Left colon (tissue), 2 donors: Measurements from ENCODE around the gene BTRC. TPM values are rescaled to one million over a fixed set of nuclear protein-coding genes. Genes with fewer than 3 reads are reported as not detected.
"Not testable (repeated sequence)": the region's sequence is repeated elsewhere in the genome, so short reads cannot be mapped to it uniquely, and the experiment has no call there.

ENCODE experiments used
- ATAC-seq: fragments of 200-7000 bp; cut with Tn5 transposase; one replicate; pipeline ENCODE4 v1.9.1; 2020; ENCODE audit warnings: mild to moderate bottlenecking, moderate library complexity
- DNase-seq, 2 donors: peaks; one replicate each; pipeline ENCODE4 v3.0.0-alpha.2; 2020
- intact Hi-C, 2 donors: fragments of 100-400 bp; cut with DNase I in 1 of 2; cut with micrococcal nuclease in 1 of 2; formaldehyde crosslinking; loops; one replicate each; pipeline versions ENCODE4 v1.11.2 to v1.14.0; 2022; cut with DNase I, micrococcal nuclease
- total RNA-seq, 2 donors: library from RNA; stranded (reverse); fragmentation: NEBNext Ultra II Directional; extraction: Animal tissue kit (Norgen Biotek cat#: 25700); gene quantifications; one replicate each; pipeline ENCODE4 v1.2.1, GENCODE V29; 2021
- donor health status: DM: no; HTN: no; CAD: no.
- donor health status: DM: yes; HTN: yes; CAD: no.

Gene BTRC
- total RNA-seq, 2 donors from 2014 or later: 13.0 to 15.5 TPM

GRCh38 chr10:101375076-101375475 is 21.1 kb downstream of the BTRC start:
- intact Hi-C loops: no loop called here
- ATAC-seq: no peak

GRCh38 chr10:101379663-101380352 is 25.8 kb downstream of the BTRC start:
- no peak for ATAC-seq
- intact Hi-C loops: no loop called here
- no peak for DNase-seq

More at GRCh38 chr10:101375076-101375475, 21.1 kb downstream of the BTRC start:
- DNase-seq: no peak

GRCh38 chr10:101380353-101381017 is 26.5 kb downstream of the BTRC start:
- intact Hi-C loops: no loop called here
- ATAC-seq: no peak
- DNase-seq: no peak

GRCh38 chr10:101385866-101386658 is 32.1 kb downstream of the BTRC start:
- no peak for DNase-seq
- ATAC-seq: no peak
- intact Hi-C loops: no loop called here

GRCh38 chr10:101386659-101387259 is 32.8 kb downstream of the BTRC start:
- intact Hi-C loops: no loop called here
- DNase-seq (no peak), ATAC-seq (no peak)

- no peak for ATAC-seq
- intact Hi-C loops: no loop called here
- DNase-seq: no peak
These were observed 34.8 kb downstream of the BTRC start for GRCh38 chr10:101388676-101389276.

GRCh38 chr10:101389532-101389931 is 35.6 kb downstream of the BTRC start:
- ATAC-seq, intact Hi-C loops, DNase-seq: not testable (repeated sequence)

GRCh38 chr10:101389986-101390531 is 36.1 kb downstream of the BTRC start:
- intact Hi-C loops: no loop called here
- ATAC-seq (no peak), DNase-seq (no peak)

- ATAC-seq (no peak), DNase-seq (no peak)
- intact Hi-C loops: no loop called here
These were observed 39.4 kb downstream of the BTRC start for GRCh38 chr10:101393378-101393777.

GRCh38 chr10:101394524-101395133 is 40.7 kb downstream of the BTRC start:
- intact Hi-C loops: no loop called here
- ATAC-seq (no peak), DNase-seq (no peak)

- ATAC-seq (no peak), DNase-seq (no peak)
- intact Hi-C loops: no loop called here
These were observed 43.2 kb downstream of the BTRC start for GRCh38 chr10:101397140-101397539.

GRCh38 chr10:101400585-101400984 is 46.6 kb downstream of the BTRC start:
- no peak for DNase-seq
- intact Hi-C loops: no loop called here

GRCh38 chr10:101402711-101403110 is 48.7 kb downstream of the BTRC start:
- intact Hi-C loops: no loop called here
- DNase-seq (no peak), ATAC-seq (no peak)

More at GRCh38 chr10:101400585-101400984, 46.6 kb downstream of the BTRC start:
- ATAC-seq: no peak

- DNase-seq: no peak
- ATAC-seq: no peak
- intact Hi-C loops: no loop called here
These were observed 49.2 kb downstream of the BTRC start for GRCh38 chr10:101403161-101403560.

GRCh38 chr10:101405001-101405400 is 51.0 kb downstream of the BTRC start:
- no peak for DNase-seq
- intact Hi-C loops: no loop called here
- no peak for ATAC-seq

GRCh38 chr10:101411598-101411997 is 57.6 kb downstream of the BTRC start:
- intact Hi-C loops: no loop called here
- no peak for ATAC-seq
- DNase-seq: no peak

GRCh38 chr10:101414034-101414433 is 60.1 kb downstream of the BTRC start:
- intact Hi-C loops: no loop called here
- DNase-seq (no peak), ATAC-seq (no peak)

GRCh38 chr10:101415884-101416283 is 61.9 kb downstream of the BTRC start:
- DNase-seq: no peak
- intact Hi-C loops: no loop called here
- no peak for ATAC-seq
